Subcutaneous abdominal adipose tissue (tissue), 5 donors: ENCODE measurements around the gene GRB10.

ENCODE experiments used
- H3K27ac ChIP-seq: one replicate; pipeline ENCODE4 v1.7.0; 2013; ENCODE audit warnings: low read depth, mild to moderate bottlenecking, inconsistent platforms, low read length, moderate library complexity
- H3K27me3 ChIP-seq, 5 donors: one replicate each; pipeline ENCODE4 v1.7.0; 2013; ENCODE audit warnings: low read length in 5 of 5, inconsistent platforms in 1 of 5; ENCODE audit not compliant: control insufficient read depth in 5 of 5, insufficient read depth in 4 of 5
- H3K36me3 ChIP-seq, 5 donors: one replicate each; pipeline ENCODE4 v1.7.0; 2013; ENCODE audit warnings: low read length in 5 of 5; ENCODE audit not compliant: control insufficient read depth in 5 of 5, insufficient read depth in 5 of 5
- H3K4me1 ChIP-seq, 5 donors: one replicate each; pipeline ENCODE4 v1.7.0; 2013; ENCODE audit warnings: low read length in 5 of 5, mild to moderate bottlenecking in 3 of 5, moderate library complexity in 1 of 5; ENCODE audit not compliant: control insufficient read depth in 5 of 5, insufficient read depth in 5 of 5
- H3K4me3 ChIP-seq, 5 donors: one replicate each; pipeline ENCODE4 v1.7.0; 2013; ENCODE audit warnings: low read length in 5 of 5, low read depth in 1 of 5
- H3K9ac ChIP-seq, 5 donors: one replicate each; pipeline ENCODE4 v1.7.0; 2013; ENCODE audit warnings: low read length in 5 of 5, mild to moderate bottlenecking in 4 of 5, moderate library complexity in 3 of 5
- H3K9me3 ChIP-seq, 5 donors: one replicate each; pipeline ENCODE4 v1.7.0; 2013; ENCODE audit warnings: low read length in 5 of 5; ENCODE audit not compliant: control insufficient read depth in 5 of 5
- donor health status: healthy.
- donor health status: healthy.
- donor health status: healthy.
- donor health status: healthy.
- donor health status: healthy.

Gene GRB10

DNA sequence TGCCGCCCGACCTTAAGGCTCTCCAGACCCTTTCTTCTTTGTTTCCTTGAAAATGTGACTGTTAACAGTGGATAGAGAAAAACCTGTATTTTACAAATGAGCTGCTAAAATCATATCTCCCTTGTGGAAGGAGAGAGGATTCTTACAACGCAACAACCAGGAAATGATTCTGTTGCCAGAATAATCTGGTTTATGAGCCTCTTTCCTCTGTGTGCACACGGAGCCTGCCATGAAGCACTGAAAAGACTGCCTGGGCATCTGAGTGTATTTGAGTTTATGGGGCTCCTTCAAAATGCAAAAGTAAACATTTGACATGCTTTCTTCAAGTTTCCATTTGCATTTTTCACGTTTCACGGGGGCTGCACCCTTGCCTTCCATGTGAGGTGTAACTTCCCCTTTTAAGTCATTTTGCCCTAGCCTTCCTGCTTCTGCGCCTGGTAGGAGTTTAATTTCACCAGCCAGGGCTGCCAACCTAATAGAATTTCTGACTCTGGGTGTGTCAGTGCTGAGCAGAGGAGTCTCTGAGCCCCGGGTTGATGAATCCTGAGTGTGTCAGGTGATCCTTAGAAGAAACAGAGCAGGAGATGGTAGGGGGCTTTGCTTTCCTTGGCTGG is 101.2 kb downstream of the GRB10 start:
- Histone ChIP-seq H3K4me3 (no peak overlapping the region), H3K36me3 (no peaks in the 10 kb centered on the region), H3K27me3 (no peaks in the 10 kb centered on the region), H3K27ac (no peak overlapping the region), H3K4me1 (peaks cover 12 to 46% (median 36%) of the 10 kb centered on the region in 5 donors), H3K9ac (no peak overlapping the region), H3K9me3 (no peaks in the 10 kb centered on the region)

DNA sequence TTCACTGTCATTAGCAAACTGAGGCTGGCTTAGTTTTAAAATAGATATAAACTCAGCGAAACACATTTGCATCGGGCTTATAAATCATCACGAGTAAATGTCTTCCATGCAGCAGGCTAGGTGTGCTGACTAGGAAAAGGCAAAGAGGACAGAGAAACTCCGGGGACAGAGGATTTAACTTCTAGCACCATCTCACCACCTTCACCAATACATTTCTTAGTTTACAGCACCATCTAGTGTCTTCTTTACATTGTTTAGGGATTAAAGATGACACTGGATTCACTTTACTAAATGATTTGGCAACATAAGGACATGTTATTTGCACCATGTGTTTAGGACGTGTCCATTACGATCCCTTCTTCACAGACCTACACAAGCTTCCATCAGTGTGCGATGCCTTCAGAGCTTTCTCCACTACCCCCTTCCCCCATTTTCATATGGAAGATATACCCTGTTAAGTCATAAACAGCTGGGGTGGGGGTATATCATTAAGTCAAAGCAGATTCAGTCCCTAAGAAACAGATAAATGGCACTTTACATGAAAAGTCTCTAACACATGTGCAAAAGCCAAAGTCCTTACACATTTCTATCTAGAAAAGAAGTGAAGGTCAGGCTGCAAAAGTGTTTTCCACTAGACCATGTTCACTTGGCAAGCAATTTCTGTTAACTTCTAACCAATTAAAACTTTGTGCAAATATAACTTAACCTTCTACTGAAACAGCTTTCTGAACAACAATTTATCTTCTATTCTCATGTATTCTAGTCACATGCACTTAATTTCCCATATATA is 103.3 kb downstream of the GRB10 start:
- H3K36me3 ChIP-seq: peaks cover 0 to 1% (median under 1%) of the 10 kb centered on the region in 5 donors
- H3K9ac ChIP-seq: no peak overlapping the region
- H3K27ac ChIP-seq: no peak overlapping the region
- no peak overlapping the region for H3K4me3 ChIP-seq
- no peaks in the 10 kb centered on the region for H3K9me3 ChIP-seq
- no peaks in the 10 kb centered on the region for H3K27me3 ChIP-seq
- H3K4me1 ChIP-seq: peaks cover 8 to 37% (median 28%) of the 10 kb centered on the region in 5 donors

- Histone ChIP-seq H3K9ac (no peak overlapping the region), H3K27me3 (no peaks in the 10 kb centered on the region), H3K9me3 (no peaks in the 10 kb centered on the region), H3K4me3 (no peak overlapping the region), H3K36me3 (peaks cover 0 to 9% (median 9%) of the 10 kb centered on the region in 5 donors), H3K4me1 (peaks cover 8 to 37% (median 28%) of the 10 kb centered on the region in 5 donors), H3K27ac (no peak overlapping the region)
These were observed 104.1 kb downstream of the GRB10 start for GRCh38 chr7:50678586-50678985.

DNA sequence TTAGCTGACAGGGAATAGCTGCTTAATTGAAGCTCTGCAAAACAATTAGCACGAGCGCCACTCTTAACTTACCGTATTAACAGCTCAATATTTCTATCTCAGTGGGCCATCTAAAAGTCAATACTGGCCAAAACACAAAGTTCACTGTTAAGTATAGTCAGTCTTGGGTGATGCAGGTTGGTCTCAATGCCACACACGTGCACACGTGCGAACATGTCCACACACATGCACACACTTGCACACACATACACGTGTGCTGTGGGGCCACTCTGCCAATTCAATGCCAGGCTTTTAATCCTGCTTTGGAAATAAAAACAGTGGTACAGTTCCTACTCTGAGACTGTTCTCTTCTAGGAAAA is 105.1 kb downstream of the GRB10 start:
- Histone ChIP-seq H3K36me3 (peaks cover 0 to 17% (median 13%) of the 10 kb centered on the region in 5 donors), H3K9me3 (no peaks in the 10 kb centered on the region), H3K4me3 (peak overlapping the region in 1 of 5 donors; percentile 20), H3K27me3 (no peaks in the 10 kb centered on the region), H3K9ac (peak overlapping the region in 1 of 5 donors; percentile 6), H3K27ac (no peak overlapping the region), H3K4me1 (peaks cover 8 to 37% (median 28%) of the 10 kb centered on the region in 5 donors)

DNA sequence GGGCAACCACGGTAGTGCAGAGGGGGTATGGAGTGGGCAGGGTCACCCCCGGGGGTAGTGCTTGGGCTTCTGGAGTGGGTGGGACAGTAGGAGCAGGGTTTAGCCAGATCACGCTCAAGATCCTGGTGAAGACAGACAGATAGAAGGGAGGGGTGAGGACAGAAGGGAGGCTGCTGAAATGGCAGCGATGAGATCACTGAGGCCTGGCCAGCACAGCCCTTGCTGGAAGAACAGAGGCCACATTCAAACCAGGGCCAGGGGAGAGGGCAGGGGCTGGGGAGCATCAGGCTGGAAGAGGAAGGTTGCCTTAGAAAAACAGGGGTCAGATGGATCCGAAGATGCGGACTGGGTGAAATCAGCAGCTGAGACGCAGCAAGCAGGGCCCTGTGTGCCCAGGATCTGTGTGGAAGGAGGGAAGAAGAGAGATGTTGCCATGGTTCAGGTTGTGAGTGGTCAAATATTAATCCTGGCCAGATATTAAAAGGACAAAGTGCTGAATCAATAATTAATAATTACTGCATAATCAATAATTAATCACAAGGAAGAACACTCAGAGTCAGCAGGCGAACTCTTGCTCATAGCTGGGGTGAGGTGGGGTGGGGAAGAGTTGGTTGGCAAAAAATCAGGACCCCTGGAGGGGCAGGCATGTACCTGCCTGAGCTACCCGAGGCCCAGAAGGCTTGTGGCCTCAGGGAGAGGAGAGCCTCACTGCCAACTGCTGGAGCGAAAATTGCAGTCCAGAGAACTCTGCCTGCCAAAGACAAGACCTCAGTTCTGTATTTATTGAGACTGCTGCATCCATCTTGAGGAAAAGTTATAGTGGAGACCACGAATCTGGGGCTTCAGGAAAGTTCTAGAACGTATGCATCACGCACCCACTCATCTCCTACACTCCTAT is 105.7 kb downstream of the GRB10 start:
- Histone ChIP-seq H3K27ac (no peak overlapping the region), H3K27me3 (no peaks in the 10 kb centered on the region), H3K4me1 (peaks cover 8 to 37% (median 27%) of the 10 kb centered on the region in 5 donors), H3K4me3 (no peak overlapping the region), H3K9ac (peak overlapping the region in 2 of 5 donors; percentile 16 to 28), H3K9me3 (no peaks in the 10 kb centered on the region), H3K36me3 (peaks cover 0 to 18% (median 17%) of the 10 kb centered on the region in 5 donors)

- H3K27me3 ChIP-seq: no peaks in the 10 kb centered on the region
- H3K27ac ChIP-seq: no peak overlapping the region
- peaks cover 0 to 19% (median 17%) of the 10 kb centered on the region in 5 donors for H3K36me3 ChIP-seq
- H3K4me1 ChIP-seq: peaks cover 5 to 37% (median 23%) of the 10 kb centered on the region in 5 donors
- H3K9me3 ChIP-seq: no peaks in the 10 kb centered on the region
- H3K4me3 ChIP-seq: no peak overlapping the region
- no peak overlapping the region for H3K9ac ChIP-seq
These were observed 106.6 kb downstream of the GRB10 start for GRCh38 chr7:50676079-50676478.

DNA sequence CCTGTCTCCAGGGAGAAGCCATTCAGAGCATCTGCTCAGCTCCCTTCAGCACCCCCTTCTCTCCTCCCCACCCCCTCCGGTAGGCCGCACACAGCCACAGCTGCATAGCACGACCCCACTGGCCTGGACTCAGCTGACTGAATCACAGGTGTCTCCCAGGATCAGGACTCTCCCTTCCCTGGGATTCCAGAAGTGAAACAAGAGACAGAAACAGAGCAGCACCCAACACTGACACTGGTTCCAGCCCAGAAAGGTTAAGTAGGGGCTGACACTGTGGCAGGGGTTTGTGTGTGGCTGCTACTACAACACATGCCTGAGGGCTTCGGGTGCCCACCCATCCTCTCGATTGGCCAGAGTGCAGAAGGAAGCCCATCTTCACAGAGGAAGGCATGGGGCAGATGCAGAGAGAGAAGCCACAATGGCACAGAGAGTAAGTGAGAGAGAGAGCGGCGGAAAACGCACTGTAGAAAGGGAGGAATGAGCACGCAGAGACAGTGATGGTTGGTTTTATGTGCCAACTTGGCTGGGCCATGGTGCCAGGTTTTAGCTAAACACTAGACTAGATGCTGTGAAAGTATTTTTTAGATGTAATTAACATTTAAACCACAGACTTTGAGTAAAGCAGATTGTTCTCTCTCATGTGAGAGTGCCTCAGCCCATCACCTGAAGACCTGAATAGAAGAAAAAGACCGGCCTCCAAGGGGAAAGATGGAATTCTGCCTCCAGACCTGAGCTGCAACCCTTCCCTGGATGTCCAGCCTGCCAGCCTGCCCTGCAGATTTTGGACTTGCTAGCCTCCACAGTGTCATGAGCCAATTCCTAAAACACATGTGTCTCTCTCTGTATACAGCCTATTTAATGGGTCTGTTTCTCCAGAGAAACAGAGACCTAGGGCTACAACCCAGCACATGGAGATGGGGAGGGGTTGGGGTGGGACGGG is 107.5 kb downstream of the GRB10 start:
- H3K4me3 ChIP-seq: no peak overlapping the region
- no peaks in the 10 kb centered on the region for H3K27me3 ChIP-seq
- no peak overlapping the region for H3K27ac ChIP-seq
- no peaks in the 10 kb centered on the region for H3K9me3 ChIP-seq
- H3K4me1 ChIP-seq: peaks cover 5 to 37% (median 22%) of the 10 kb centered on the region in 5 donors
- H3K9ac ChIP-seq: no peak overlapping the region
- peaks cover 0 to 19% (median 17%) of the 10 kb centered on the region in 5 donors for H3K36me3 ChIP-seq

- H3K27ac ChIP-seq: no peak overlapping the region
These were observed 108.4 kb downstream of the GRB10 start for GRCh38 chr7:50674299-50674698.

GRCh38 chr7:50673096-50673495 is 109.6 kb downstream of the GRB10 start:
- Histone ChIP-seq H3K4me3 (no peak overlapping the region), H3K9ac (no peak overlapping the region), H3K27ac (no peak overlapping the region), H3K4me1 (peaks cover 5 to 31% (median 23%) of the 10 kb centered on the region in 5 donors), H3K9me3 (no peaks in the 10 kb centered on the region), H3K36me3 (peaks cover 0 to 26% (median 17%) of the 10 kb centered on the region in 5 donors), H3K27me3 (no peaks in the 10 kb centered on the region)

More at GRCh38 chr7:50674299-50674698, 108.4 kb downstream of the GRB10 start:
- H3K36me3 ChIP-seq: peaks cover 0 to 24% (median 17%) of the 10 kb centered on the region in 5 donors
- H3K27me3 ChIP-seq: no peaks in the 10 kb centered on the region
- peaks cover 5 to 33% (median 22%) of the 10 kb centered on the region in 5 donors for H3K4me1 ChIP-seq
- H3K4me3 ChIP-seq: no peak overlapping the region
- H3K9ac ChIP-seq: no peak overlapping the region
- H3K9me3 ChIP-seq: no peaks in the 10 kb centered on the region
